OCI-LY7 (cell line): Measurements from ENCODE around the gene ACVR1B.

Experiments used
- EZH2phosphoT487 ChIP-seq: fragments of 200-600 bp; sonication (generic); IDR thresholded peaks from 2 replicates; pipeline ENCODE4 v1.6.1; 2018; ENCODE audit warnings: low read depth, borderline replicate concordance, mild to moderate bottlenecking, mixed run types, antibody characterized with exemption, low read length, moderate library complexity, mixed read lengths
- TF ChIP-seq, protein P1 (sequence below): fragments of 200-600 bp; sonication (generic); conservative IDR thresholded peaks from 2 replicates; pipeline ENCODE4 v1.5.1; 2014; ENCODE audit warnings: mild to moderate bottlenecking, antibody characterized with exemption, low read length, moderate library complexity, mixed read lengths

DNA sequence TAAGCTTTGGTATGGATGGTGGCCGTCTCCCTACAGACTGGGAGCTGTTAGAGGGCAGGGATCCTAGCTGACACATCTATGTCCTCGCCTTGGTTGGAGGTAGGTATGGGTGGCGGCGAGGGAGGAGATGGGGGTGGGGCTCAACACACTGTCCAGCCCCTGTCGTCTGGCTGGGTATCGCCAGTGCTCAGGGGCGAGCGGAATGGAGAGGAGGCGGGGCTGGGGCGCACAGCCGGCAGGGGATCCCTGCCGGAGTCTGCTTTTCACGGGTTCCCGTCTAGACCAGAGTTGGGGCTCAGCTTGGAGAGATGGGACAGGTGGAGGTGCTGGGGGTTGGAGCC lies 71.3 kb downstream of the ACVR1B start:
- TF ChIP-seq, protein P1, sequence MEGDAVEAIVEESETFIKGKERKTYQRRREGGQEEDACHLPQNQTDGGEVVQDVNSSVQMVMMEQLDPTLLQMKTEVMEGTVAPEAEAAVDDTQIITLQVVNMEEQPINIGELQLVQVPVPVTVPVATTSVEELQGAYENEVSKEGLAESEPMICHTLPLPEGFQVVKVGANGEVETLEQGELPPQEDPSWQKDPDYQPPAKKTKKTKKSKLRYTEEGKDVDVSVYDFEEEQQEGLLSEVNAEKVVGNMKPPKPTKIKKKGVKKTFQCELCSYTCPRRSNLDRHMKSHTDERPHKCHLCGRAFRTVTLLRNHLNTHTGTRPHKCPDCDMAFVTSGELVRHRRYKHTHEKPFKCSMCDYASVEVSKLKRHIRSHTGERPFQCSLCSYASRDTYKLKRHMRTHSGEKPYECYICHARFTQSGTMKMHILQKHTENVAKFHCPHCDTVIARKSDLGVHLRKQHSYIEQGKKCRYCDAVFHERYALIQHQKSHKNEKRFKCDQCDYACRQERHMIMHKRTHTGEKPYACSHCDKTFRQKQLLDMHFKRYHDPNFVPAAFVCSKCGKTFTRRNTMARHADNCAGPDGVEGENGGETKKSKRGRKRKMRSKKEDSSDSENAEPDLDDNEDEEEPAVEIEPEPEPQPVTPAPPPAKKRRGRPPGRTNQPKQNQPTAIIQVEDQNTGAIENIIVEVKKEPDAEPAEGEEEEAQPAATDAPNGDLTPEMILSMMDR: no peak
- no peak for TF ChIP-seq EZH2phosphoT487
